Measurements from ENCODE around the gene NAPB.
A peak's percentile ranks its signal among the peaks of the same experiment; 100 is the strongest.

Gene NAPB

DNA sequence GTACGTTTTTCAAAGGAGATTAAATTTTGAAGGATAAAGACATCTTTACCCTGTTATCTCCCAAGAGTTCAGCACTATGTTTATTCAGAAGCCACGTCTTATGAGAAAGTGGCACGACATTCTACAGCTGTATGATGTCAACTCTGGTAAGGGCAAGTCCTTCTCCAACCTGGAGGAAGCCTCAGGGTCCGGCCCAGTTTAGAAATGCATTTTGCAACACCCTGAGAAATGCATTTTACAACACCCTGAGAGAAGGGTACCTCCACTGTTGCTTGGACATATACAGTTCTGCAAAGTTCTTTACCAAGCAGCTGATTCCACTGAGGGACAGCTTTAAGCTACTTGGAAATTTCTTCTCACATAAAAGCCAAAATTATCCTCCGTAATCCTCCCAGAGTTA lies 17.5 kb downstream of the NAPB start:
- no peak for DNase-seq

GRCh38 chr20:23401051-23401450 lies 20.2 kb downstream of the NAPB start:
- DNase-seq: no peak

GRCh38 chr20:23399568-23400241 lies 21.6 kb downstream of the NAPB start:
- DNase-seq: peak; percentile 36

DNA sequence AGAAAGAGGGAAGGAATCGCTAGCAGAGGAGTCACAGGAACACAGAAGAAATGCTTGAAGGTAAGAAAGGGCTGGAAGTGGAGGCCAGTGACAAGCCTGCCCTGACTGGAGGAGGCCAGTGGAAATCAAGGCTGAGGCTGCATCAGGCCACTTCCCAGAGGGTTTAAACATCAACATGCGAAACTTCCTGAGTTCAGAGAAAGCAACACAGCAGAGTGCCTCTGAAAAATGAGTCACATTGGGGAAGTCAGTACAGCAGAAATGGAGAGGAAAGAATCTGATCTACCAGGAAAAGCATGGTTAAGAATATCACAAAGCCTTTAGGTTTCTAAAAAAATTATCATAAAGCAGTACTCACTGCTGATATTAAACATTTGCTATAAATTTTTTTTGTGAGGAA lies 23.3 kb downstream of the NAPB start:
- DNase-seq: no peak

DNA sequence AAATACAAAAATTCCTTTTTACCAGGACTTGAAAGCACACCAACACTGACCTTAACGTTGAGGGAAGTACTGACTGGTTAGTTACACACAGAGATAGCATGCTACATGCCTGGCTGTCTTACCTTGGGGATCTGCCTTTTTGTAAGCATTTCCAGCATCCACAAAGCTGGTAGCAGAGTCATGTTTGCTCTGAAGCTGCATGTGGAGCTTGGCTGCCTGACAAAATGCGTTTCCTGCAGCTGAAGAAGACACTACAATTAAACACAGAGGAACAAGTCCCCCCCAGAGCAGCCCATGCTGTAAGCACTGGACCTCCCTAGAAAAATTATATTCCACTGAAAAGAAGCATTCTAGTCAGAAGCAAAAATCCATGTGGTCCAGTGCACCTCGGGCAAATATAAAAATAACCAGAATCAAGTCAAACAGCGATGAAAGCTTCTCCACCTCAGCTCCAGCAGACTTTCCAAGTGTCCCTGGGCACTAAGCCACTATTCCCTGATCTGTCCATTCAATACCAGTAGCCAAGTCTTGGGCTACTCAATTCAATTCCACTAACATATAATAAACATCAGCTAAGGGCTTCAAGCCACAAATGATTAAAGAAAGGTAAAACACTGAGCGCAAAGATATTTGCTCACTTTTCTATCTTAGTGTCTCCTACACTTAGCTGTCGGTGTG lies 24.2 kb downstream of the NAPB start:
- DNase-seq: peak; percentile 49

- no peak for DNase-seq
These were observed 27.1 kb downstream of the NAPB start for GRCh38 chr20:23393996-23394775.

DNA sequence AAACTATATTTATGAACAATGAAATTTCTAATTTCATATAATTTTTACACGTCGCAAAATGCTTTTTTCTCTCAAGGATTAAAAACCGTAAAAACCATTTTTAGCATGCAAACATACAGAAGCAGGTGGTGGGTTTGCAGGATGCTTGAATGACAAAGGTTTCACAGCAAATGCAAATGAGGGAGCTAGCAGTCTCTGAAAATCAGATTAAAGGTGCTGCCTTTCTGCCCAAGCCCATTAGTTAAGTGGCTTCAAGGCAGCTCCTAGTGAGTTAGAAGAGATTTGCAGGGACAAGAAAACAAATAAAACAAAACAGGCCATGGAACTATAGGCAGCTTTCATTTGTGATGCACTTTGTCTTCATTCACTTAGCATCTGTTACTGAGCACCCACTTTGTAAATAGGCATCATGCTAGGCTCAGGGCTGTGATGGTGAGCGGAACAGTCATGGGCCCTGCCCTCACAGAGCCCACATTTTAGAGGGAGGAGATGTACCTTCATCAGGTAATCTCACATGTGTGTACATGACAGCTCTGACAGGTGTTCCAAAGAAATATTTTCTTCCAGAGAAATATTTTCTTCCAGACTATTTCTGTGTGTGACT lies 29.5 kb downstream of the NAPB start:
- DNase-seq: no peak

- no peak for DNase-seq
These were observed 31.1 kb downstream of the NAPB start for GRCh38 chr20:23390091-23390774.

DNA sequence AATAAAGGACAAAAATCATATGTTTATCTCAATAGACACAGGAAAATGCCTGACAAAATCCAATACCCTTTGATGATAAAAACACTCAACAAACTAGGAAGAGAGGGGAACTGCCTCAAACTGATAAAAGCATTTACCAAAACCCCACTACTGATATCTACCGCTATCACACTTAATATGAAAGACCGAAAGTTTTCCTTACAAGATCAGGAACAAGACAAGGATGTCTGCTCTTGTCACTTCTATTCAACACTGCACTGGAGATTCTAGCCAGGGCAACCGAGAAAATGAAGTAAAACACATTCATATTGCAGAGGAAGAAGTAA lies 34.2 kb downstream of the NAPB start:
- DNase-seq: no peak

- no peak for DNase-seq
These were observed 34.8 kb downstream of the NAPB start for GRCh38 chr20:23386304-23387117.

DNA sequence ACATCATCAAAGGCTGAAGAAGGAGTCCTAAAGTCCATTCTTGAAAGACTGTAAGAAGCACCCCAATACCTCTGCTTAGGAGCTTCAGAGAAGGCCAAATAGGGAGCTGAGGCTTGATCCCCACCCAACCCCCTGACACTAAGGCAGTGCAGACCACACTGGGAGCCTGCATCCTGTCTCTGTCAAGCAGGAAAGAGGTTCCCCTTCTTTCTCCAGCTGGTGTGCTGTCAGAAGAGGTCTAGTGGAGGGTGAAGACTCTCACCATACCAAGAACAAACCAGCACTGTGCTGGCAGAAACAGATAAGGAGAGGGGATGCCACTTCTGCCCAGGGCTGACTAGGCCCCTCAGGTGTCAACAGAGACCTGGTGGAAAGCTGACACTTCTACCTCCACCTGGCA lies 39.4 kb downstream of the NAPB start:
- DNase-seq: no peak

- no peak for DNase-seq
These were observed 41.5 kb downstream of the NAPB start for GRCh38 chr20:23379772-23380171.

DNA sequence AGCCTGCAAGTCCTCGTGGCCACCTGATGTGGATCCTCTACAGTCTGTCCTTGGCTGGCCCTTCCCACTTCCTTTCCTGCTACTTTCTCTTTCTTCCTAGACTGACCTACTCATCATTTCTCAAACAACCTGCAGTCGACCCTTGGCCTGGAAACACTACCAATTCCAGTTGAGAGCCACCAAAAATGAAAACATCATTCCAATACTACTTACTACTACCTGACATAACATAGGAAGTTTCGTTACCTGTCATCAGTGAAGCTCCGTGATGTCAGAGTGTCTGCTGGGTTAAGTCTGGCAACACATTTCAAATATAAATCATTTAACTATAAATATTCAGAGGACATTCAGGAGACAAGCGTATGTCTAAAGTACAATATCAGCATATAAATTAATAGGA lies 45.5 kb downstream of the NAPB start:
- DNase-seq: no peak

DNA sequence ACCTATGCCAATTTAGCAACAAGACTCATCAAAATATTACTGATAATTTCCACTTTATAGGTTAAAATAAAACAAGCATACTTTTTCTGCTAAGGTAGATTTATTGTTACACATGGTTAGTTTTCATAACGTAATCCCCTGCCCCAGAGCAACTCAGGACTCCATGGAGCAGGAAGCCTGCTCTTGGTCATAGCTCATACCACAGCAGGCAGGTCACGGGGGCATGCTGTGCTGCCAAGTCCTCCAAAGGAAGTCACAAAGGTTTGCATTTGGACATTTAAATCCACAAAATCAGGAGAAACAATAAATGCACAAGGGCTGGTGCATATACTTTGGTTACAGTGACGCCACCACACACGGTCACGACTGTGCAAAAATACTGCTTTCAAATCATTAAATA lies 46.8 kb downstream of the NAPB start:
- DNase-seq: no peak

DNA sequence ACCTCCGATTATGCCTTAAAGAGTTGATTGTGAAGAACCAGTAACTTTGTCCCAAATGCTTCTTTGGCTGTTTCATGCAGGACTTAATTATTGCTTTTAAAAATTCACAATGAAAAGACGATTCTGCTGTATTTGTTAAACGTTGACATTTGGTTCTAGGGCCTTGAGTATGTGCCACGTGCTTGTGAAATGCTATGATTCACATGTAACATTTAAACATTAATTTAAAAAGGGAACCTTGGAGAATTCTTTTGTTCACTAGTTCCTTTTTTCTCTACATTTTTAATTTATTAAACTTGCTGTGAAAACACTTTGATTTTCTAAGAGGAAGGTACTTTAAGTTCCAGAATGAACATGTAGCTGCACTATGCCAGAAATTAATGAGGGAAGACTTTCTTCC lies 49.8 kb downstream of the NAPB start:
- no peak for DNase-seq

GRCh38 chr20:23370873-23371272 lies 50.4 kb downstream of the NAPB start:
- no peak for DNase-seq

GRCh38 chr20:23370274-23370673 lies 51.0 kb downstream of the NAPB start:
- DNase-seq: no peak

DNA sequence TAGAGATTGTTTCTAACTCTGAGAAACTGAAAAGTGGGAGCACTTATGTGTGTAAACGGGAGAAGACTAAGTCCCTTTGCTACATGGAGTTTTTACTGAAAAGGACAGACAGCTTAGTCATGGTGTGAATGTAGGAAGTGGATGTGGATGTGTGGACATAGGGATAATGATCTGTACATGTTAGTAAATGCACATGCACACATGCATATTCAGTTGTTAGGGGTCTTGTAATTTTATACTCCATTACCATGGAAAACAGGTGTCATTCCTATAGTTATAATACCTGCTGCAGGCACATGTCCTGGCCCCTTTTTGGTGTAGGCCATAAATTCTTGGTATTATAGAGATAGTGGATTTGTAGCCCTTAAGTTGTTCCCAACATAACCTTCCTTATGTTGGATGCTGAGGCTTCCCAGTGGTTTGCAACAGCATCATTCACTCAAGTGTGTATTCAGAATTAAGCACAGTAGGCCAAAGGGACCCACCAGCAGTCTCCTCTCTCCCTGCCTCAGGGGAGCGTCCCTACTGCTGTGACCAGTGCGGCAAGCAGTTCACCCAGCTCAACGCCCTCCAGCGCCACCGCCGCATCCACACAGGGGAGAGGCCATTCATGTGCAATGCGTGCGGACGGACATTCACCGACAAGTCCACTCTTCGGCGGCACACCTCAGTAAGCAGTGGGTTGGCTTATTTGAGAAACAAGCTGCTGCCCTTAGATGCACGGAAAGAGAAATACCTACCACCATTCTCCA lies 52.0 kb downstream of the NAPB start:
- DNase-seq: no peak

- no peak for DNase-seq
These were observed 52.8 kb downstream of the NAPB start for GRCh38 chr20:23368316-23369071.

- DNase-seq: no peak
These were observed 53.5 kb downstream of the NAPB start for GRCh38 chr20:23367770-23368169.

- no peak for DNase-seq
These were observed 54.9 kb downstream of the NAPB start for GRCh38 chr20:23366384-23366783.
